ENCODE measurements around the gene PCCA. TPM values are rescaled to one million over a fixed set of nuclear protein-coding genes. Genes with fewer than 3 reads are reported as not detected.
A peak's percentile ranks its signal among the peaks of the same experiment; 100 is the strongest.

PCCA gene, protein sequence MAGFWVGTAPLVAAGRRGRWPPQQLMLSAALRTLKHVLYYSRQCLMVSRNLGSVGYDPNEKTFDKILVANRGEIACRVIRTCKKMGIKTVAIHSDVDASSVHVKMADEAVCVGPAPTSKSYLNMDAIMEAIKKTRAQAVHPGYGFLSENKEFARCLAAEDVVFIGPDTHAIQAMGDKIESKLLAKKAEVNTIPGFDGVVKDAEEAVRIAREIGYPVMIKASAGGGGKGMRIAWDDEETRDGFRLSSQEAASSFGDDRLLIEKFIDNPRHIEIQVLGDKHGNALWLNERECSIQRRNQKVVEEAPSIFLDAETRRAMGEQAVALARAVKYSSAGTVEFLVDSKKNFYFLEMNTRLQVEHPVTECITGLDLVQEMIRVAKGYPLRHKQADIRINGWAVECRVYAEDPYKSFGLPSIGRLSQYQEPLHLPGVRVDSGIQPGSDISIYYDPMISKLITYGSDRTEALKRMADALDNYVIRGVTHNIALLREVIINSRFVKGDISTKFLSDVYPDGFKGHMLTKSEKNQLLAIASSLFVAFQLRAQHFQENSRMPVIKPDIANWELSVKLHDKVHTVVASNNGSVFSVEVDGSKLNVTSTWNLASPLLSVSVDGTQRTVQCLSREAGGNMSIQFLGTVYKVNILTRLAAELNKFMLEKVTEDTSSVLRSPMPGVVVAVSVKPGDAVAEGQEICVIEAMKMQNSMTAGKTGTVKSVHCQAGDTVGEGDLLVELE
- 19.8 and 20.2 TPM in 2 replicates for total RNA-seq
- polyA plus RNA-seq = 5.1 and 5.7 TPM in 2 replicates
- 6.2 and 7.5 TPM in 2 replicates for polyA plus RNA-seq (2011; cell fraction: cytosol; rRNA removed)
- 17.1 and 23.7 TPM in 2 replicates for polyA plus RNA-seq (2011; cell fraction: nucleus; rRNA removed)
- 16.4 and 18.1 TPM in 2 replicates for polyA plus RNA-seq (2012)
- 16.6 and 30.2 TPM in 2 replicates for polyA minus RNA-seq
- 6.2 TPM for polyA minus RNA-seq (2011; cell fraction: cytosol; rRNA and poly(A)+ RNA removed)
- polyA minus RNA-seq (2011; cell fraction: nucleus; rRNA and poly(A)+ RNA removed) = 44.4 and 67.0 TPM in 2 replicates
- Bru-seq, nascent RNA = percentile 76 among the genes with signal in this experiment
- BruChase-seq, experiment 1, labeled RNA remaining after a 6-hour chase = percentile 61 among the genes with signal in this experiment
- BruChase-seq, experiment 2, labeled RNA remaining after a 2-hour chase = percentile 68 among the genes with signal in this experiment
- long read RNA-seq, transcript PCCA-202 (24 exons, 2,494 nt) = major isoform, 25 of 55 reads
- long read RNA-seq, transcript PCCA-203 (23 exons, 2,481 nt) = minor isoform, 5 of 55 reads
- long read RNA-seq, partial matches to known transcripts = 4 of 55 reads
- long read RNA-seq, other reads (novel, unspliced or antisense) = 18 of 55 reads

DNA sequence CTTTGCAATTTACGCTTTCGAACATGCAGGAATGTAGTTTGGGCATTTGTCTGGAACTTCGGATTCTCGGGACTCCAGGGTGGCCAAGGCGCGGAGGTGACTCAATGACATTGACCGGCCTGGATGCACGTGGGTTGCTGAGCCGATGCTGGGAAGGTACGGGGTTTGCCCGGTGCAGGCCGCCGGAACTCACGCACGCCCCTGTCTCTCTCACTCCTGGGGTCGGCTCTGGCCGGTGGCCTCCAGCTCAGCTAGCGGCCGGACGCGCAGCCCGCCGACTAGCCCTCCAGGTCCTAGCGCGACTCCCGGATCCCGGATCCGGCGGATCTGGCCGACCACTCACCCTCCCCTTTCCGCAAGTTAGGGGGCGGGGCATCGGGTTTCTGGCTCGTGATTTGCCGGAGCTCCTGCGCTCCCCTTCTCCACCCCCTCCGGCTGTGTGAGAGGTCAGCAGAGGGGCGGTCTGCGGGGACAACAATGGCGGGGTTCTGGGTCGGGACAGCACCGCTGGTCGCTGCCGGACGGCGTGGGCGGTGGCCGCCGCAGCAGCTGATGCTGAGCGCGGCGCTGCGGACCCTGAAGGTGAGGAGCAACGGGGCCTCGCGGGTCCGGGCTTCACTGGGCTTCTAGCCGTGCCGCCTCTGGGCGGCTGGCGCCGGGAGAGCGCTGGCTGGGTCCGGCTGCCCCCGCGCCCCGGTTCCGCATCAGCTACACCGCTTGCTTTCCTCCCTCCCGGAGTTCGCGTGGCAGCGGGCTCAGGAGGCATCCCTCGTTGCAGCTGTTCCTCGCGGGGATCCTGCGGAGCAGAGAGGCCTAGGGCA lies at the start of gene PCCA:
Gene PCCA (plus strand): TSS at position 450 of the 821 bp plus-strand sequence. CDS start 28 bp downstream, at position 478.
- no TSS peak for BruUV-seq (replicated peaks)
- ChIA-PET POLR2A (interaction anchor here (0.5 kb wide), 1 partner anchor 51 kb away, joined by 8 read pairs; no protein-coding TSS in a partner anchor), CTCF (interaction anchor here (0.6 to 2.4 kb wide), 9 partner anchors 10 to 484 kb away, joined by 3 to 16 read pairs (median 3); no protein-coding TSS in a partner anchor)
- Histone ChIP-seq H3K27me3 (ENCODE audit: control insufficient read depth in 2 of 2, insufficient read depth in 2 of 2, low read length in 2 of 2) (no peaks in the 10 kb centered on the region), H3K4me1 (ENCODE audit: control insufficient read depth, extremely low read depth, insufficient read depth, low read length) (peaks cover 8% of the 10 kb centered on the region), H2AFZ (ENCODE audit: low read depth, low read length) (peak within 1 kb of the TSS; percentile 99), H3K4me2 (ENCODE audit: insufficient read depth, low read length) (peak within 1 kb of the TSS; percentile 95), H3K9me1 (replicated peaks; ENCODE audit: control insufficient read depth, extremely low read depth, insufficient read depth, low read length) (no peaks in the 10 kb centered on the region), H3K27ac (ENCODE audit: insufficient read depth, low read depth, low read length) (peak within 1 kb of the TSS; percentile 43), H3K9me3 (replicated peaks; ENCODE audit: control insufficient read depth, insufficient read depth, low read length) (no peaks in the 10 kb centered on the region), H3K79me2 (ENCODE audit: control insufficient read depth, insufficient read depth, low read length) (peaks cover 14% of the 10 kb centered on the region), H3K4me3 (replicated peaks in 1 of 3; ENCODE audit: insufficient read depth in 1 of 3, low read depth in 1 of 3, low read length in 3 of 3) (peak within 1 kb of the TSS; percentile 56 to 82 (median 82)), H4K20me1 (replicated peaks; ENCODE audit: control insufficient read depth, extremely low read depth, insufficient read depth, low read length) (no peaks in the 10 kb centered on the region), H3K36me3 (ENCODE audit: control insufficient read depth in 2 of 2, extremely low read depth in 1 of 2, insufficient read depth in 2 of 2, low read length in 2 of 2) (no peaks in the 10 kb centered on the region), H3K9ac (replicated peaks; ENCODE audit: extremely low read depth, insufficient read depth, low read length) (peak within 1 kb of the TSS; percentile 79)
- DNase-seq (ENCODE audit: low read depth, low spot score) (peak; percentile 94), FAIRE-seq (peak; percentile 95)
- intact Hi-C loops (cut with micrococcal nuclease) (loop anchor here (1.0 to 2.0 kb wide), 6 partner anchors 11 to 426 kb away; no protein-coding TSS in a partner anchor), dilution Hi-C loops (cut with MboI; ENCODE audit: extremely low pct_ligation_motif_present, low sequenced_read_pairs) (no loop called here)
- TF ChIP-seq, protein P1, sequence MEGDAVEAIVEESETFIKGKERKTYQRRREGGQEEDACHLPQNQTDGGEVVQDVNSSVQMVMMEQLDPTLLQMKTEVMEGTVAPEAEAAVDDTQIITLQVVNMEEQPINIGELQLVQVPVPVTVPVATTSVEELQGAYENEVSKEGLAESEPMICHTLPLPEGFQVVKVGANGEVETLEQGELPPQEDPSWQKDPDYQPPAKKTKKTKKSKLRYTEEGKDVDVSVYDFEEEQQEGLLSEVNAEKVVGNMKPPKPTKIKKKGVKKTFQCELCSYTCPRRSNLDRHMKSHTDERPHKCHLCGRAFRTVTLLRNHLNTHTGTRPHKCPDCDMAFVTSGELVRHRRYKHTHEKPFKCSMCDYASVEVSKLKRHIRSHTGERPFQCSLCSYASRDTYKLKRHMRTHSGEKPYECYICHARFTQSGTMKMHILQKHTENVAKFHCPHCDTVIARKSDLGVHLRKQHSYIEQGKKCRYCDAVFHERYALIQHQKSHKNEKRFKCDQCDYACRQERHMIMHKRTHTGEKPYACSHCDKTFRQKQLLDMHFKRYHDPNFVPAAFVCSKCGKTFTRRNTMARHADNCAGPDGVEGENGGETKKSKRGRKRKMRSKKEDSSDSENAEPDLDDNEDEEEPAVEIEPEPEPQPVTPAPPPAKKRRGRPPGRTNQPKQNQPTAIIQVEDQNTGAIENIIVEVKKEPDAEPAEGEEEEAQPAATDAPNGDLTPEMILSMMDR (IDR thresholded peaks at IDR 0.05; ENCODE audit: extremely low read depth in 1 of 2, insufficient read depth in 1 of 2, low read depth in 1 of 2, low read length in 2 of 2) = no peak
- TF ChIP-seq POLR2AphosphoS5 (IDR thresholded peaks at IDR 0.05; ENCODE audit: insufficient read depth, low read depth, low read length) (peak; percentile 89), POLR2A (IDR thresholded peaks at IDR 0.05; ENCODE audit: low read depth, low read length) (peak; percentile 85), GATA2 (IDR thresholded peaks at IDR 0.05; ENCODE audit: insufficient read depth, insufficient read length, low read depth, low read length) (no peak), EZH2 (IDR thresholded peaks at IDR 0.05; ENCODE audit: borderline replicate concordance, low read depth, low read length, severe bottlenecking) (no peak), MYC (IDR thresholded peaks at IDR 0.05; ENCODE audit: low read depth, low read length) (peak; percentile 15), FOS (IDR thresholded peaks at IDR 0.05; ENCODE audit: borderline replicate concordance, insufficient read depth, low read length) (peak; percentile 24), JUN (IDR thresholded peaks at IDR 0.05; ENCODE audit: borderline replicate concordance, insufficient read depth, insufficient read length, low read depth) (no peak)
- TF ChIP-seq, protein P2, sequence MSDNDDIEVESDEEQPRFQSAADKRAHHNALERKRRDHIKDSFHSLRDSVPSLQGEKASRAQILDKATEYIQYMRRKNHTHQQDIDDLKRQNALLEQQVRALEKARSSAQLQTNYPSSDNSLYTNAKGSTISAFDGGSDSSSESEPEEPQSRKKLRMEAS (IDR thresholded peaks at IDR 0.05; ENCODE audit: insufficient read depth, insufficient read length) = peak; percentile 37
